SK-N-SH (cell line): Measurements from ENCODE around the gene SYT1. TPM values are rescaled to one million over a fixed set of nuclear protein-coding genes. Genes with fewer than 3 reads are reported as not detected.

Experiments used
- CTCF ChIA-PET: fragments of 300-600, 350-600 bp; formaldehyde crosslinking; extraction: SDS; loops from one replicate; lab custom pipeline; 2021; lab: Yijun Ruan, JAX
- POLR2A ChIA-PET: fragments of 350-600 bp; sonication (Branson Sonifier 250); formaldehyde crosslinking; extraction: SDS; loops from one replicate; lab custom pipeline; 2020; ENCODE audit warnings: antibody characterized with exemption, inconsistent platforms; lab: Yijun Ruan, JAX
- DNase-seq: peaks from one replicate; pipeline ENCODE4 v3.0.0; 2012
- H2AFZ ChIP-seq: fragments of 200-600 bp; sonication (generic); 2 replicates; pipeline ENCODE4 v1.8.1; 2016; ENCODE audit warnings: antibody characterized with exemption, mild to moderate bottlenecking, low read depth
- H3F3A ChIP-seq: fragments of 200-600 bp; sonication (generic); replicated peaks from 2 replicates; pipeline ENCODE3; 2016; ENCODE audit warnings: antibody characterized with exemption, mild to moderate bottlenecking; ENCODE audit not compliant: insufficient read depth
- H3K27ac ChIP-seq, 2 experiments: fragments of 200-500 bp in 1 of 2; fragments of 200-600 bp in 1 of 2; sonication (Bioruptor generic) in 1 of 2; sonication (generic), shearing (Covaris generic) in 1 of 2; 2 replicates each; pipeline versions ENCODE4 v1.5.1 to v1.6.1; 2014 to 2016; ENCODE audit warnings: low read depth in 2 of 2, inconsistent platforms in 1 of 2, low read length in 1 of 2, mild to moderate bottlenecking in 1 of 2, mixed read lengths in 1 of 2
- H3K27me3 ChIP-seq: fragments of 200-600 bp; sonication (generic), shearing (Covaris generic); 2 replicates; pipeline ENCODE4 v1.6.1; 2016; ENCODE audit warnings: mixed run types; ENCODE audit not compliant: insufficient read depth
- H3K36me3 ChIP-seq, 2 experiments: fragments of 200-500 bp in 1 of 2; fragments of 200-600 bp in 1 of 2; sonication (Bioruptor generic) in 1 of 2; sonication (generic) in 1 of 2; replicated peaks in 1 of 2; 2 replicates each; pipeline versions ENCODE3 to v1.5.1; 2014 to 2016; ENCODE audit warnings: low read length in 1 of 2, mild to moderate bottlenecking in 1 of 2; ENCODE audit not compliant: insufficient read depth in 2 of 2, control insufficient read depth in 1 of 2
- H3K4me1 ChIP-seq, 2 experiments: fragments of 200-500 bp in 1 of 2; fragments of 200-600 bp in 1 of 2; sonication (Bioruptor generic) in 1 of 2; sonication (generic), shearing (Covaris generic) in 1 of 2; 2 replicates each; pipeline versions ENCODE4 v1.5.1 to v1.6.1; 2014 to 2016; ENCODE audit warnings: low read depth in 1 of 2, low read length in 1 of 2, mixed run types in 1 of 2; ENCODE audit not compliant: insufficient read depth in 2 of 2, control insufficient read depth in 1 of 2
- H3K4me2 ChIP-seq: fragments of 200-600 bp; sonication (generic), shearing (Covaris generic); 2 replicates; pipeline ENCODE4 v1.6.1; 2017; ENCODE audit warnings: mixed run types
- H3K4me3 ChIP-seq, 2 experiments: fragments of 200-500 bp in 1 of 2; fragments of 200-600 bp in 1 of 2; sonication (Bioruptor generic) in 1 of 2; sonication (generic), shearing (Covaris generic) in 1 of 2; 2 replicates each; pipeline versions ENCODE4 v1.5.1 to v1.8.1; 2014 to 2016; ENCODE audit warnings: low read depth in 2 of 2, inconsistent platforms in 1 of 2, low read length in 1 of 2, mild to moderate bottlenecking in 1 of 2, mixed read lengths in 1 of 2, moderate library complexity in 1 of 2
- H3K79me2 ChIP-seq: fragments of 200-600 bp; sonication (generic); 2 replicates; pipeline ENCODE4 v1.8.1; 2017; ENCODE audit warnings: mild to moderate bottlenecking; ENCODE audit not compliant: insufficient read depth
- H3K9ac ChIP-seq: fragments of 200-600 bp; sonication (generic); 2 replicates; pipeline ENCODE4 v1.6.1; 2017; ENCODE audit warnings: mixed run types
- H3K9me2 ChIP-seq: fragments of 200-600 bp; sonication (generic); 2 replicates; pipeline ENCODE4 v1.6.1; 2017; ENCODE audit warnings: mixed run types
- H3K9me3 ChIP-seq: fragments of 200-600 bp; sonication (generic); 2 replicates; pipeline ENCODE4 v1.6.1; 2017; ENCODE audit warnings: mixed run types, mild to moderate bottlenecking, moderate library complexity
- H4K20me1 ChIP-seq: fragments of 200-600 bp; sonication (generic); 2 replicates; pipeline ENCODE4 v1.6.1; 2017; ENCODE audit warnings: mild to moderate bottlenecking, mixed run types; ENCODE audit not compliant: insufficient read depth
- CHD2 ChIP-seq: fragments of 150-350 bp; IDR thresholded peaks from 2 replicates; pipeline ENCODE4 v1.6.1; 2018; ENCODE audit warnings: low read length; ENCODE audit not compliant: partially characterized antibody
- ELF1 ChIP-seq: IDR thresholded peaks from 2 replicates; pipeline ENCODE4 v1.4.0; 2012
- EZH2phosphoT487 ChIP-seq: fragments of 200-600 bp; sonication (generic); IDR thresholded peaks from 2 replicates; pipeline ENCODE4 v1.6.1; 2017; ENCODE audit warnings: low read depth, mixed run types, mild to moderate bottlenecking, antibody characterized with exemption, moderate library complexity, borderline replicate concordance
- FOSL2 ChIP-seq: IDR thresholded peaks from 2 replicates; pipeline ENCODE4 v1.4.0; 2012; ENCODE audit warnings: low read depth, mild to moderate bottlenecking, moderate library complexity, borderline replicate concordance
- FOXM1 ChIP-seq: IDR thresholded peaks from 2 replicates; pipeline ENCODE4 v1.4.0; 2012; ENCODE audit warnings: low read depth, mild to moderate bottlenecking
- GABPA ChIP-seq: IDR thresholded peaks from 2 replicates; pipeline ENCODE4 v1.4.0; 2012; ENCODE audit warnings: low read depth, mild to moderate bottlenecking
- MEF2A ChIP-seq: IDR thresholded peaks from 2 replicates; pipeline ENCODE4 v1.4.0; 2012; ENCODE audit warnings: low read depth, borderline replicate concordance
- POLR2AphosphoS5 ChIP-seq: IDR thresholded peaks from 2 replicates; pipeline ENCODE4 v1.6.1; 2012; ENCODE audit warnings: low read depth, low read length
- RAD21 ChIP-seq: IDR thresholded peaks from 2 replicates; pipeline ENCODE4 v1.6.1; 2012; ENCODE audit warnings: mild to moderate bottlenecking, low read length
- RXRA ChIP-seq: IDR thresholded peaks from 2 replicates; pipeline ENCODE4 v1.4.0; 2012; ENCODE audit warnings: low read depth, mild to moderate bottlenecking, borderline replicate concordance
- SMC3 ChIP-seq: IDR thresholded peaks from 2 replicates; pipeline ENCODE4 v1.6.1; 2012; ENCODE audit warnings: low read depth, low read length, improper control_type of control experiment
- WGBS: methylation state at CpG from one replicate; pipeline ENCODE4 v1.1.6; 2017; ENCODE audit warnings: low lambda C conversion rate; 5-methylcytosine and 5-hydroxymethylcytosine counted together
- polyA plus RNA-seq, 3 experiments: library from polyadenylated mRNA; depleted of rRNA; stranded (reverse); fragments of >200 nt; gene quantifications; 2 replicates each; pipeline ENCODE4 v1.2.3, GENCODE V29; 2012
- TF ChIP-seq, protein P1 (sequence below): IDR thresholded peaks from 2 replicates; pipeline ENCODE4; 2012
- TF ChIP-seq, protein P2 (sequence below): IDR thresholded peaks from 2 replicates; pipeline ENCODE4 v1.6.1; 2012; ENCODE audit warnings: mild to moderate bottlenecking, low read depth, low read length, moderate library complexity
- TF ChIP-seq, protein P3 (sequence below): fragments of 150-350 bp; IDR thresholded peaks from 2 replicates; pipeline ENCODE4 v1.6.1; 2017; ENCODE audit warnings: antibody characterized with exemption, low read length, low read depth, borderline replicate concordance
- TF ChIP-seq, protein P4 (sequence below): fragments of 150-350 bp; IDR thresholded peaks from 2 replicates; pipeline ENCODE4 v1.6.1; 2016; ENCODE audit warnings: mild to moderate bottlenecking, low read depth, low read length

Gene SYT1
- polyA plus RNA-seq, 1 of the 3 experiments (the other 2 are of a cell fraction) = 12.7 TPM

DNA sequence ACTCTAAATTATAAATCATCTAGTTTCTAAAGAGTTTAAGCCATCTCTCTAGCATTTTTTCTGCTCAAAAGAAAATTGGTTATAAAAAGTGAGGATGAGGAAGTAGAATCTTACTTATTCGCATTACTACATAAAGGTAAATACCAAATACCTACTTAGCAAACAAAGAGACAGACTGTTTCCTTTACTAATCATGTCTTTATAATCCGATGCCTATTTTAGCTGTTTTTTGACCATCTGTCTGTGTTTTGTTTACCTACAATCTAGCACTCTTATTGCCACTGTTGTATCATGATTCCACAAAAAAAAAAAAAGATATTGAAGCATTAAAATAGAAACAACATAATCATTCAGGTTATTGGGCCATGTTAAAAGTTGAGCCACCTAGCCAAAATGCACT, 430.0 kb downstream of the SYT1 start:
- peaks cover 30 to 41% of the 10 kb centered on the region in 2 experiments for H3K36me3 ChIP-seq
- H3K4me3 ChIP-seq = no peak overlapping the region
- peaks cover 17 to 18% of the 10 kb centered on the region in 2 experiments; a peak in 2 of 4 replicates for H3K4me1 ChIP-seq
- H3K9ac ChIP-seq = no peak overlapping the region
- no peaks in the 10 kb centered on the region for H3K9me3 ChIP-seq
- WGBS = 55% methylated on average over 2 of the region's 2 CpGs
- CTCF ChIA-PET = interaction anchor here (0.6 kb wide), 1 partner anchor 259 kb away, joined by 3 read pairs; no protein-coding TSS in a partner anchor
- peaks cover 3% of the 10 kb centered on the region for H3F3A ChIP-seq
- no peaks in the 10 kb centered on the region for H3K9me2 ChIP-seq
- TF ChIP-seq, protein P1, sequence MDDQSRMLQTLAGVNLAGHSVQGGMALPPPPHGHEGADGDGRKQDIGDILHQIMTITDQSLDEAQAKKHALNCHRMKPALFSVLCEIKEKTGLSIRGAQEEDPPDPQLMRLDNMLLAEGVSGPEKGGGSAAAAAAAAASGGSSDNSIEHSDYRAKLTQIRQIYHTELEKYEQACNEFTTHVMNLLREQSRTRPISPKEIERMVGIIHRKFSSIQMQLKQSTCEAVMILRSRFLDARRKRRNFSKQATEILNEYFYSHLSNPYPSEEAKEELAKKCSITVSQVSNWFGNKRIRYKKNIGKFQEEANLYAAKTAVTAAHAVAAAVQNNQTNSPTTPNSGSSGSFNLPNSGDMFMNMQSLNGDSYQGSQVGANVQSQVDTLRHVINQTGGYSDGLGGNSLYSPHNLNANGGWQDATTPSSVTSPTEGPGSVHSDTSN = no peak
- TF ChIP-seq CHD2 = no peak
- TF ChIP-seq GABPA = no peak
- TF ChIP-seq, protein P2, sequence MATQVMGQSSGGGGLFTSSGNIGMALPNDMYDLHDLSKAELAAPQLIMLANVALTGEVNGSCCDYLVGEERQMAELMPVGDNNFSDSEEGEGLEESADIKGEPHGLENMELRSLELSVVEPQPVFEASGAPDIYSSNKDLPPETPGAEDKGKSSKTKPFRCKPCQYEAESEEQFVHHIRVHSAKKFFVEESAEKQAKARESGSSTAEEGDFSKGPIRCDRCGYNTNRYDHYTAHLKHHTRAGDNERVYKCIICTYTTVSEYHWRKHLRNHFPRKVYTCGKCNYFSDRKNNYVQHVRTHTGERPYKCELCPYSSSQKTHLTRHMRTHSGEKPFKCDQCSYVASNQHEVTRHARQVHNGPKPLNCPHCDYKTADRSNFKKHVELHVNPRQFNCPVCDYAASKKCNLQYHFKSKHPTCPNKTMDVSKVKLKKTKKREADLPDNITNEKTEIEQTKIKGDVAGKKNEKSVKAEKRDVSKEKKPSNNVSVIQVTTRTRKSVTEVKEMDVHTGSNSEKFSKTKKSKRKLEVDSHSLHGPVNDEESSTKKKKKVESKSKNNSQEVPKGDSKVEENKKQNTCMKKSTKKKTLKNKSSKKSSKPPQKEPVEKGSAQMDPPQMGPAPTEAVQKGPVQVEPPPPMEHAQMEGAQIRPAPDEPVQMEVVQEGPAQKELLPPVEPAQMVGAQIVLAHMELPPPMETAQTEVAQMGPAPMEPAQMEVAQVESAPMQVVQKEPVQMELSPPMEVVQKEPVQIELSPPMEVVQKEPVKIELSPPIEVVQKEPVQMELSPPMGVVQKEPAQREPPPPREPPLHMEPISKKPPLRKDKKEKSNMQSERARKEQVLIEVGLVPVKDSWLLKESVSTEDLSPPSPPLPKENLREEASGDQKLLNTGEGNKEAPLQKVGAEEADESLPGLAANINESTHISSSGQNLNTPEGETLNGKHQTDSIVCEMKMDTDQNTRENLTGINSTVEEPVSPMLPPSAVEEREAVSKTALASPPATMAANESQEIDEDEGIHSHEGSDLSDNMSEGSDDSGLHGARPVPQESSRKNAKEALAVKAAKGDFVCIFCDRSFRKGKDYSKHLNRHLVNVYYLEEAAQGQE = no peak
- no peak for TF ChIP-seq RXRA
- TF ChIP-seq MEF2A = no peak
- TF ChIP-seq SMC3 = no peak
- TF ChIP-seq, protein P3, sequence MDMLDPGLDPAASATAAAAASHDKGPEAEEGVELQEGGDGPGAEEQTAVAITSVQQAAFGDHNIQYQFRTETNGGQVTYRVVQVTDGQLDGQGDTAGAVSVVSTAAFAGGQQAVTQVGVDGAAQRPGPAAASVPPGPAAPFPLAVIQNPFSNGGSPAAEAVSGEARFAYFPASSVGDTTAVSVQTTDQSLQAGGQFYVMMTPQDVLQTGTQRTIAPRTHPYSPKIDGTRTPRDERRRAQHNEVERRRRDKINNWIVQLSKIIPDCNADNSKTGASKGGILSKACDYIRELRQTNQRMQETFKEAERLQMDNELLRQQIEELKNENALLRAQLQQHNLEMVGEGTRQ = no peak
- no peak for TF ChIP-seq FOXM1
- TF ChIP-seq RAD21 = no peak
- no peak for TF ChIP-seq POLR2AphosphoS5
- no peak for TF ChIP-seq FOSL2
- TF ChIP-seq, protein P4, sequence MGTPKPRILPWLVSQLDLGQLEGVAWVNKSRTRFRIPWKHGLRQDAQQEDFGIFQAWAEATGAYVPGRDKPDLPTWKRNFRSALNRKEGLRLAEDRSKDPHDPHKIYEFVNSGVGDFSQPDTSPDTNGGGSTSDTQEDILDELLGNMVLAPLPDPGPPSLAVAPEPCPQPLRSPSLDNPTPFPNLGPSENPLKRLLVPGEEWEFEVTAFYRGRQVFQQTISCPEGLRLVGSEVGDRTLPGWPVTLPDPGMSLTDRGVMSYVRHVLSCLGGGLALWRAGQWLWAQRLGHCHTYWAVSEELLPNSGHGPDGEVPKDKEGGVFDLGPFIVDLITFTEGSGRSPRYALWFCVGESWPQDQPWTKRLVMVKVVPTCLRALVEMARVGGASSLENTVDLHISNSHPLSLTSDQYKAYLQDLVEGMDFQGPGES = no peak
- no peak for TF ChIP-seq ELF1
- TF ChIP-seq EZH2phosphoT487 = no peak
- TF ChIP-seq, all 33 proteins: peak for 0
- POLR2A ChIA-PET = no interaction called here
- H2AFZ ChIP-seq = no peak overlapping the region
- peak overlapping the region; percentile 14 to 98; a peak in 3 of 4 replicates for H3K27ac ChIP-seq
- H4K20me1 ChIP-seq = no peaks in the 10 kb centered on the region
- no peak for DNase-seq
- no peak overlapping the region for H3K4me2 ChIP-seq
- H3K79me2 ChIP-seq = no peaks in the 10 kb centered on the region
- H3K27me3 ChIP-seq = no peaks in the 10 kb centered on the region
